Retinal pigment epithelial cell (primary cell): ENCODE measurements around the gene TPCN1.

Experiments
- DNase-seq: peaks from one replicate; pipeline ENCODE4 v3.0.0-alpha.2; 2010; ENCODE audit warnings: low read depth
- H3K4me3 ChIP-seq: 2 replicates; pipeline ENCODE4 v1.5.1; 2011; ENCODE audit warnings: mild to moderate bottlenecking, low read length, control low read depth, moderate library complexity
- TF ChIP-seq, protein P1 (sequence below): conservative IDR thresholded peaks from 2 replicates; pipeline ENCODE4 v1.5.1; 2011; ENCODE audit warnings: low read depth, low read length, control low read depth, inconsistent platforms

TPCN1 gene

DNA sequence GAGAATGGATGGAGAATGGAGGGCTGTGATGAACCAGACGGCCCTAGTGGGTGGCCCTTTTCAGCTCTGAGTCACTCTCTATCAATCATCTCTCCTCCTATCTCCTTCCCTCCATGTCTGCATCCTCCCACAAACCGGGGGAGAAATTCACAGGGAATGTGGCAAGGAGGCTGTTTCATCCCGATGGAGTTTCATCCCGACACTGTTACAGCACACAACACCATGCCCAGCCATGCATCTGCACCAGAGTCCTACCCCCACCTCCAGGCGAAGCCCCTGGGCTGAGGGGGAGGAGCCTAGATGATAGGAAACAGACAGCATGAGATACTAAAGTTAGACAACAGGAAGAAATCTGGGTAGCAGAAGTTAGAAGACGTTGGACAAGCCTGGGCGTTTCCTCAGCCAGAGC, 92.9 kb downstream of the TPCN1 start:
- DNase-seq, result no peak
- H3K4me3 ChIP-seq, result no peak overlapping the region
- TF ChIP-seq, protein P1, sequence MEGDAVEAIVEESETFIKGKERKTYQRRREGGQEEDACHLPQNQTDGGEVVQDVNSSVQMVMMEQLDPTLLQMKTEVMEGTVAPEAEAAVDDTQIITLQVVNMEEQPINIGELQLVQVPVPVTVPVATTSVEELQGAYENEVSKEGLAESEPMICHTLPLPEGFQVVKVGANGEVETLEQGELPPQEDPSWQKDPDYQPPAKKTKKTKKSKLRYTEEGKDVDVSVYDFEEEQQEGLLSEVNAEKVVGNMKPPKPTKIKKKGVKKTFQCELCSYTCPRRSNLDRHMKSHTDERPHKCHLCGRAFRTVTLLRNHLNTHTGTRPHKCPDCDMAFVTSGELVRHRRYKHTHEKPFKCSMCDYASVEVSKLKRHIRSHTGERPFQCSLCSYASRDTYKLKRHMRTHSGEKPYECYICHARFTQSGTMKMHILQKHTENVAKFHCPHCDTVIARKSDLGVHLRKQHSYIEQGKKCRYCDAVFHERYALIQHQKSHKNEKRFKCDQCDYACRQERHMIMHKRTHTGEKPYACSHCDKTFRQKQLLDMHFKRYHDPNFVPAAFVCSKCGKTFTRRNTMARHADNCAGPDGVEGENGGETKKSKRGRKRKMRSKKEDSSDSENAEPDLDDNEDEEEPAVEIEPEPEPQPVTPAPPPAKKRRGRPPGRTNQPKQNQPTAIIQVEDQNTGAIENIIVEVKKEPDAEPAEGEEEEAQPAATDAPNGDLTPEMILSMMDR, result no peak

DNA sequence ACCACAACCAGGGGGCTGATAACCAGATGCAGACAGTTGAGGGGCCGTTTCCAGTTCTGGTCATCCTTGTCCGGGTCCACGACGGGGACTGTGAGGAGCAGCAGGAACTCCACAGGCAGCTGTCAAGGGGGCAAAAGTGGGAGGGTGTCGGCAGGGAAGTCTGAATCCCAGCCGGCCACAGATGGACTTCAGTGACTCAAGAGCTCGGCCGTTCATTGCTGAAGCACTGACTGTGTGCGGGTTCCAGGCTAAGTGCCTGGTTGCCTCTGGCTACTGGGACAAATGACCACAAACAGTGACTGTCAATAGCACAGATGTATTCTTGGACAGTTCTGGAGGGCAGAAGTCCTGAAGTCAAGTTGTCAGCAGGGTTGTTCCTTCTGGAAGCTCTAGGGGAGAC, 94.1 kb downstream of the TPCN1 start:
- DNase-seq, result no peak
- TF ChIP-seq, protein P1, result no peak
- H3K4me3 ChIP-seq, result no peak overlapping the region

DNA sequence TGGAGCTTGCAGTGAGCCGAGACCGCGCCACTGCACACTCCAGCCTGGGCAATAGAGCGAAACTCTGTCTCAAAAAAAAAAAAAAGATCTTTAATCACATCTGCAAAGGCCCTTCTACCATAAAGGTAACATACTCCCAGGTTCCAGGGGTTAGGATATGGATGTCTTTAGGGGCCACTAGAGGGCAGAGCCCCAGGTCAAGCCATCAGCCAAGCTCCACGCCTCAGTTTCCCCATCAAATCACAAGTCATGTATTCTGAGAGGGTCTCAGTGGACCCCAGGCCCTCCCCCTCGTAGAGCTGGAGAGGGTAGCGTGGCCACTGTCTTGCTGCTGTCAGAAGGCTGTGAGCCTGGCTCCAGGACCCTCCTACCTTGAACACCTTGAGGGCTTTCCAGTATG, 94.9 kb downstream of the TPCN1 start:
- TF ChIP-seq, protein P1, result peak; percentile 3
- DNase-seq, result no peak
- H3K4me3 ChIP-seq, result no peak overlapping the region

DNA sequence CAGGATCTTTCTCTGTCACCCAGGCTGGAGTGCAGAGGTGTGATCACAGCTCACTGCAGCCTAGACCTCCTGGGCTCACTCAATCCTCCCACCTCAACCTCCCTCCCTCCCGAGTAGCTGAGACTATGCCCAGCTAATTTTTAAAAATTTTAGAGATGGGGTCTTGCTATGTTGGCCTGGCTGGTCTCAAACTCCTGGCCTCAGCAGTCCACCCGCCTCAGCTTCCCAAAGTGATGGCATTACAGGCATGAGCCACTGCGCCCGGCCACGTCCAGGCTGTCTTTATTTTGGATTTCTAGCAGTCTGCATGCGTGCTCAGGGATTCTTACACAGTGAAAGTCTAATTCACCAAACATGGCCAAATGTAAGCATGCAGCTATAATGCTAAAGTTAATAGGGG, 95.9 kb downstream of the TPCN1 start:
- TF ChIP-seq, protein P1, result no peak
- H3K4me3 ChIP-seq, result no peak overlapping the region
- DNase-seq, result no peak

DNA sequence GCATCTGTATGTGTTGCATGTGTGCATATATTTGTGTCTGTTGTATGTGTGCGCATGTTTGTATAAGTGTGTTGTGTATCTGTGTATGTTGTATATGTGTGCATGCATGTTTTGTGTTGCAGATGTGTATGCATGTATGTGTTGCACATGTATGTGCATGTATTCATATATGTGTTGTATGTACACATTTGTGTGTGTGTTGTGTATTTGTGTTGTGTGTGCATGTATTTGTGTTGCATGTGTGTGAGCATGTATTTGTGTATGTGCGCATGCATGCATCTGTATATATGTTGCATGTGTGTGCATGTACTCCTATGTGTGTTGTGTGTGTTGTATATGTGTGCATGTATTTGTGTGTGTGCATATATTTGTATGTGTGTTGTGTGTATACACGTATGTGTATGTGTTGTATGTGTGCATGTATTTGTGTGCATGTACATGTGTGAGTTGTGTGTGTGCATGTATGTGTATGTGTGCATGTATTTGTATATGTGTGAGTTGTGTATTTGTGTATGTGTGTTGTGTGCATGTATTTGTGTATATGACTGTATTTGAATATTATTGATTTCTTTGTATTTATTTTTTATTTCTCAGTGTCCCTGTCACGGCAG, 96.9 kb downstream of the TPCN1 start:
- no peak overlapping the region for H3K4me3 ChIP-seq
- TF ChIP-seq, protein P1, result no peak
- no peak for DNase-seq

DNA sequence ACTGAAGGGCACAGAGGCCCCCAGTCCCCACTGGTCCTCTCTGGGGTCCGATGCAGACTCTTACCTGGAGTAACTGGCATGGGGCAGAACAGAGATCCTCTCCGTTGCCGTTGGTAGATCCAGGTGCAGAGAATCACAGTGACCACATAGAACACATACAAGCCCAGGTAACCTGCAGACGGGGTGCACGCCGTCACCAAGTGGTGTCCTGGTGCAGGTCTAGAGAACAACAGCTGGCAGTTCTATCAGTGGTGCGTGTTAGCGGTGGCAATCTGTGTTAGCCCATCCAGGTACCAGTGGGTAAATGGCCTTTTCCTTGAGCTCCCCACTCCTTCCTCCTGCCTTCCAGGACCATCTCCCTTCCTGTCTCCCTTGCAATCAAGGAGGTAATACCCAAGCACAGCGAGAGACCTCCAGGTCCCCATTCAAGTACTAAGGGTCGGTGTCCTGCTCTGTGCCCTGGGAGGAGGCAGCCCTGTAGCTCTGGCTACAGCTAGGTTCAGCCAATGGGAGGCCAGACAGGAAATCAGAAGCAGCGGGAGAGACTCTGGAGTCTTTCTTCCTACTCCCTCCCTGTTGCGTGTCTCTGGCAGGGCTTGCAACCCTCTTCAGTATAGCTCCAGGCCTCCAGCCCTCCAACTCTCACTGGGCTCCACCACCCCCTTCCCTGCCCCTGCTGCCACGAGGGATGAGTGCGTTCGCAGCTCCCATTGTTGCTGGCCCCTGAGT, 97.8 kb downstream of the TPCN1 start:
- DNase-seq, result no peak
- TF ChIP-seq, protein P1, result no peak
- no peak overlapping the region for H3K4me3 ChIP-seq

DNA sequence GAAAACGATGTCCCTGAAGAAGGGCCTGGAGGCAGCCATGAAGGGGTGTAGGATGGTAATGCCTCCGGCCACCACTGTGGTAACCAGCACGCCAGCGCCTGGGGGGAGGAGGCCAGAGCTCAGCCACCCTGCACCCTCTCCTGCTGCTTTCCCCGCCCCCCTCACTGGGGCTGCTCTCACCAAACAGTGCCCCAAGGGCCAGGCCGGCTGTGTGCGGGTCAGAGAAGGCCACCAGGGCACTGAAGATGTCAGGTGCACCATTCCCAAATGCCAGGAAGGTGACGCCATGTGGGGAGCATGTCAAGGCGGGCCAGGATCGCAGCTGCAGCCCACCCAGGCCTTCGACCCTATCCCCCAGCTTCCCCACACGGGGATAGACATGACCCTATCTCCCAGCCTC, 99.1 kb downstream of the TPCN1 start:
- no peak overlapping the region for H3K4me3 ChIP-seq
- no peak for DNase-seq
- TF ChIP-seq, protein P1, result no peak
